Peyer's patch (tissue), 4 donors: ENCODE measurements around the gene DISP2. TPM values are rescaled to one million over a fixed set of nuclear protein-coding genes. Genes with fewer than 3 reads are reported as not detected.

Experiments used
- DNase-seq, 3 donors: peaks; one replicate each; pipeline ENCODE4 v3.0.0-alpha.2; 2017 to 2019
- H3K27ac ChIP-seq, 4 donors: fragments of 200-600 bp; sonication (generic); one replicate each; pipeline ENCODE4 v1.5.1; 2016 to 2019
- H3K27me3 ChIP-seq, 2 donors: fragments of 200-600 bp; sonication (generic); one replicate each; pipeline ENCODE4 v1.5.1; 2019
- H3K36me3 ChIP-seq, 3 donors: fragments of 200-600 bp; sonication (generic); one replicate each; pipeline ENCODE4 v1.5.1; 2016 to 2019
- H3K4me1 ChIP-seq, 4 donors: fragments of 200-600 bp; sonication (generic); one replicate each; pipeline ENCODE4 v1.5.1; 2016 to 2019
- H3K4me3 ChIP-seq, 4 donors: fragments of 200-600 bp; sonication (generic); 1 replicate in 3 of 4; 2 replicates in 1 of 4; pipeline ENCODE4 v1.5.1; 2016 to 2019; ENCODE audit warnings: mild to moderate bottlenecking in 1 of 4
- H3K9me3 ChIP-seq, 4 donors: fragments of 200-600 bp; sonication (generic); one replicate each; pipeline ENCODE4 v1.5.1; 2016 to 2019; ENCODE audit warnings: mild to moderate bottlenecking in 1 of 4
- POLR2A ChIP-seq, 2 donors: fragments of 450-650 bp; IDR thresholded peaks; one replicate each; pipeline ENCODE4 v1.5.1; 2017; ENCODE audit warnings: antibody characterized with exemption in 2 of 2, mild to moderate bottlenecking in 2 of 2, moderate library complexity in 2 of 2
- total RNA-seq, 4 donors: library from RNA; depleted of rRNA; stranded (reverse); fragments of >200 nt; gene quantifications; one replicate each; pipeline ENCODE4 v1.1.0, GENCODE V29; 2016
- TF ChIP-seq, protein P1 (sequence below), 6 experiments: fragments of 450-650 bp in 4 of 6; fragments of 200-600 bp in 2 of 6; sonication (generic) in 1 of 6; IDR thresholded peaks; one replicate each; pipeline ENCODE4 v1.5.1; 2017 to 2019; ENCODE audit warnings: antibody characterized with exemption in 6 of 6, mild to moderate bottlenecking in 3 of 6, moderate library complexity in 1 of 6

DISP2 gene
- total RNA-seq, 4 donors from 2014 or later: 1.7 to 27.5 (median 7.4) TPM

DNA sequence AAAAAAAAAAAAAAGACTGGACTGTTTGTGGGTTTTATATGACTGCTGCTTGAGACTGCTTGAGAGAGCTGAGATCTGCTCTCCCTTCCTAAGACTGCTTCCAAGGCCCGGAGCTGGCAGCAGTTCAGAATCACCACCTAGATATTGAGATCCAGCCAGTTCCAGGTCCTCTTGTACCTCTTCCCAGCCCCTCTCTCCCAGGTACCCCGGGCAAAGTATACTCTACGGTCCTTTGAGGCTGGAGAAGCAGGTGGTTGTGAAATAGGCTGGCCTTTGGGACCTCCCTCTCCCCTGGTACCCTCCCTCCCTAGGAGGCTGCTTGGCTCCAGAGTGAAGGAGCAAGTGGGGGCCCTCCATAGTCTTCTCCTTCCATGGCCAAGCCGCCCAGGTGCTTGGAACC, 70.2 kb downstream of the DISP2 start:
- Histone ChIP-seq H3K27ac (no peak overlapping the region), H3K4me3 (no peak overlapping the region), H3K9me3 (no peaks in the 10 kb centered on the region), H3K36me3 (no peaks in the 10 kb centered on the region), H3K27me3 (no peaks in the 10 kb centered on the region), H3K4me1 (no peaks in the 10 kb centered on the region)
- no peak for DNase-seq
- no peak for TF ChIP-seq POLR2A (IDR thresholded peaks at IDR 0.05)
- TF ChIP-seq, protein P1, sequence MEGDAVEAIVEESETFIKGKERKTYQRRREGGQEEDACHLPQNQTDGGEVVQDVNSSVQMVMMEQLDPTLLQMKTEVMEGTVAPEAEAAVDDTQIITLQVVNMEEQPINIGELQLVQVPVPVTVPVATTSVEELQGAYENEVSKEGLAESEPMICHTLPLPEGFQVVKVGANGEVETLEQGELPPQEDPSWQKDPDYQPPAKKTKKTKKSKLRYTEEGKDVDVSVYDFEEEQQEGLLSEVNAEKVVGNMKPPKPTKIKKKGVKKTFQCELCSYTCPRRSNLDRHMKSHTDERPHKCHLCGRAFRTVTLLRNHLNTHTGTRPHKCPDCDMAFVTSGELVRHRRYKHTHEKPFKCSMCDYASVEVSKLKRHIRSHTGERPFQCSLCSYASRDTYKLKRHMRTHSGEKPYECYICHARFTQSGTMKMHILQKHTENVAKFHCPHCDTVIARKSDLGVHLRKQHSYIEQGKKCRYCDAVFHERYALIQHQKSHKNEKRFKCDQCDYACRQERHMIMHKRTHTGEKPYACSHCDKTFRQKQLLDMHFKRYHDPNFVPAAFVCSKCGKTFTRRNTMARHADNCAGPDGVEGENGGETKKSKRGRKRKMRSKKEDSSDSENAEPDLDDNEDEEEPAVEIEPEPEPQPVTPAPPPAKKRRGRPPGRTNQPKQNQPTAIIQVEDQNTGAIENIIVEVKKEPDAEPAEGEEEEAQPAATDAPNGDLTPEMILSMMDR (IDR thresholded peaks at IDR 0.05): no peak

Other genes starting within 250 kb of the DISP2 start
- gene BMF, start 249.3 kb upstream of the DISP2 start, total RNA-seq: 10 to 100 TPM; 13.5 to 98.2 (median 26.1) TPM
- gene BUB1B, start 197.2 kb upstream of the DISP2 start, total RNA-seq: 100 to 1,000 TPM in 1 of 4 donors, 10 to 100 TPM in 3; 10.6 to 120 (median 13.3) TPM
- 1 to 10 TPM in 2 of 4 donors, not detected in 2; 3.3 to 4.7 TPM for gene PAK6, start 119.2 kb upstream of the DISP2 start, total RNA-seq
- gene ANKRD63, start 75.2 kb upstream of the DISP2 start, total RNA-seq: not detected
- gene PLCB2, start 50.3 kb upstream of the DISP2 start, total RNA-seq: 100 to 1,000 TPM in 1 of 4 donors, 10 to 100 TPM in 3; 12.3 to 101 (median 15.7) TPM
- gene INAFM2, start 34.5 kb upstream of the DISP2 start, total RNA-seq: 10 to 100 TPM in 1 of 4 donors, 1 to 10 TPM in 3; 6.2 to 10.7 (median 8.9) TPM
- gene CCDC9B, start 17.3 kb upstream of the DISP2 start, total RNA-seq: 10 to 100 TPM; 14.4 to 55.6 (median 37.7) TPM
- 1,000 to 10,000 TPM in 3 of 4 donors, 100 to 1,000 TPM in 1; 519 to 6,265 (median 3,022) TPM for gene PHGR1, start 7.2 kb upstream of the DISP2 start, total RNA-seq
- 10 to 100 TPM in 1 of 4 donors, 1 to 10 TPM in 3; 4.7 to 63.5 (median 6.5) TPM for gene KNSTRN, start 24.5 kb downstream of the DISP2 start, total RNA-seq
- gene IVD, start 47.6 kb downstream of the DISP2 start, total RNA-seq: 10 to 100 TPM; 42.9 to 87.6 (median 71.1) TPM
- gene BAHD1, start 82.7 kb downstream of the DISP2 start, total RNA-seq: 10 to 100 TPM in 3 of 4 donors, 1 to 10 TPM in 1; 8.3 to 41.0 (median 31.4) TPM
- 1 to 10 TPM in 3 of 4 donors, under 1 TPM in 1; 0.83 to 3.5 (median 2.6) TPM for gene CHST14, start 112.8 kb downstream of the DISP2 start, total RNA-seq
- 10 to 100 TPM; 31.2 to 41.3 (median 32.2) TPM for gene CCDC32, start 206.8 kb downstream of the DISP2 start, total RNA-seq
- 10 to 100 TPM in 1 of 4 donors, 1 to 10 TPM in 3; 4.7 to 21.5 (median 6.8) TPM for gene RPUSD2, start 211.1 kb downstream of the DISP2 start, total RNA-seq
- gene KNL1, start 236.0 kb downstream of the DISP2 start, total RNA-seq: 10 to 100 TPM in 2 of 4 donors, 1 to 10 TPM in 2; 6.6 to 26.6 (median 12.8) TPM